ENCODE results near the gene MGA.

The MGA gene

GRCh38 chr15:41806291-41807181 lies 146.3 kb downstream of the MGA start:
- DNase-seq (ENCODE audit: low read depth in 1 of 2, low spot score in 1 of 2): no peak
- TF ChIP-seq, protein P1, sequence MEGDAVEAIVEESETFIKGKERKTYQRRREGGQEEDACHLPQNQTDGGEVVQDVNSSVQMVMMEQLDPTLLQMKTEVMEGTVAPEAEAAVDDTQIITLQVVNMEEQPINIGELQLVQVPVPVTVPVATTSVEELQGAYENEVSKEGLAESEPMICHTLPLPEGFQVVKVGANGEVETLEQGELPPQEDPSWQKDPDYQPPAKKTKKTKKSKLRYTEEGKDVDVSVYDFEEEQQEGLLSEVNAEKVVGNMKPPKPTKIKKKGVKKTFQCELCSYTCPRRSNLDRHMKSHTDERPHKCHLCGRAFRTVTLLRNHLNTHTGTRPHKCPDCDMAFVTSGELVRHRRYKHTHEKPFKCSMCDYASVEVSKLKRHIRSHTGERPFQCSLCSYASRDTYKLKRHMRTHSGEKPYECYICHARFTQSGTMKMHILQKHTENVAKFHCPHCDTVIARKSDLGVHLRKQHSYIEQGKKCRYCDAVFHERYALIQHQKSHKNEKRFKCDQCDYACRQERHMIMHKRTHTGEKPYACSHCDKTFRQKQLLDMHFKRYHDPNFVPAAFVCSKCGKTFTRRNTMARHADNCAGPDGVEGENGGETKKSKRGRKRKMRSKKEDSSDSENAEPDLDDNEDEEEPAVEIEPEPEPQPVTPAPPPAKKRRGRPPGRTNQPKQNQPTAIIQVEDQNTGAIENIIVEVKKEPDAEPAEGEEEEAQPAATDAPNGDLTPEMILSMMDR (IDR thresholded peaks at IDR 0.05; ENCODE audit: insufficient read depth, low read length): no peak
- TF ChIP-seq GABPA (IDR thresholded peaks at IDR 0.05; ENCODE audit: low read depth) (no peak), SPI1 (IDR thresholded peaks at IDR 0.05; ENCODE audit: borderline replicate concordance, low read depth) (no peak), POLR2AphosphoS5 (IDR thresholded peaks at IDR 0.05; ENCODE audit: low read depth) (no peak), REST (IDR thresholded peaks at IDR 0.05; ENCODE audit: insufficient replicate concordance, low read depth) (no peak)
- H3K27ac ChIP-seq (replicated peaks): no peak overlapping the region
- H3K27me3 ChIP-seq (ENCODE audit: insufficient read depth, poor library complexity, severe bottlenecking): no peaks in the 10 kb centered on the region
- H3K4me3 ChIP-seq (replicated peaks; ENCODE audit: insufficient read depth, low read length): no peak overlapping the region

- Histone ChIP-seq H3K27me3 (ENCODE audit: insufficient read depth, poor library complexity, severe bottlenecking) (no peaks in the 10 kb centered on the region), H3K4me3 (replicated peaks; ENCODE audit: insufficient read depth, low read length) (no peak overlapping the region), H3K27ac (replicated peaks) (no peak overlapping the region)
- no peak for TF ChIP-seq SPI1 (IDR thresholded peaks at IDR 0.05; ENCODE audit: borderline replicate concordance, low read depth)
- no peak for TF ChIP-seq REST (IDR thresholded peaks at IDR 0.05; ENCODE audit: insufficient replicate concordance, low read depth)
- no peak for TF ChIP-seq POLR2AphosphoS5 (IDR thresholded peaks at IDR 0.05; ENCODE audit: low read depth)
- no peak for TF ChIP-seq GABPA (IDR thresholded peaks at IDR 0.05; ENCODE audit: low read depth)
- TF ChIP-seq, protein P1 (IDR thresholded peaks at IDR 0.05; ENCODE audit: insufficient read depth, low read length): no peak
- no peak for DNase-seq (ENCODE audit: low read depth in 1 of 2, low spot score in 1 of 2)
Observed at GRCh38 chr15:41809121-41809520, 148.9 kb downstream of the MGA start.

DNA sequence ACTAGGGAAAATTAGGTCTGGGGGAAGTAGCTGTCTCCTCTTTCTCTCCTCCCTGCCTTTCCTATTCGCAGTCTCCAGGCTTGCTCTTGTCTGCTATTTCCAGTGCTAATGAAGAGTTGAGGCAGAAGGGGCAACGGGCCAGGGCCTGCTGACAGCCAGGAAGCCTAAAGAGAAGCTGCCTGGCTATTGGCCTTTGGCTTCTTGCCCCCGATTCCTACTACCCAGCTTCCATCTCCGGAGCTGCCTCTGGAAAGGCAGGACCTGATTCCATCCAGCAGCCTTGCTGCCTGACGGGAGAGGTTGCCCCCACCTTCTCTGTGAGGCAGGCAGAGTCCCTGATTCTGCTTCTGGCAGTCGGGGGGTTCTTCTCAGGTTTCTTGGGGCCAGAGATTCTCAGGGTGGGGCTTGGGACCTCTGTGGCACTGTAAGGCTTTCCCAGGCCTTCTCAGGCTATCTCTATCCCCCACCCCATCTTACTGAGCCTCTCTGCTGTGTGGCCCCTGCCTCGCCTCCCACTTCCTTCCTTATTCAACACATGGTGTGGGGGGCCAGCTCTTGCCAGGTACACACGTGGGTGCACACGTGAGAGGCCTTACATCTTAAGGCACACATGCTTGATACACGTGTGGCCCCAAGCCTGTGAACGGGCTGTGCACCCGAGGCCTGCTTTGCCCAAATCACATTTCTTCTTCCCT lies 149.5 kb downstream of the MGA start:
- DNase-seq (ENCODE audit: low read depth in 1 of 2, low spot score in 1 of 2): peak in 1 of 2 experiments; percentile 41
- Histone ChIP-seq H3K27me3 (ENCODE audit: insufficient read depth, poor library complexity, severe bottlenecking) (no peaks in the 10 kb centered on the region), H3K4me3 (replicated peaks; ENCODE audit: insufficient read depth, low read length) (no peak overlapping the region), H3K27ac (replicated peaks) (no peak overlapping the region)
- TF ChIP-seq SPI1 (IDR thresholded peaks at IDR 0.05; ENCODE audit: borderline replicate concordance, low read depth): 0 out of 2 replicates have a peak, but pooled peaks have one; percentile 15
- TF ChIP-seq, protein P1 (IDR thresholded peaks at IDR 0.05; ENCODE audit: insufficient read depth, low read length): no peak
- no peak for TF ChIP-seq REST (IDR thresholded peaks at IDR 0.05; ENCODE audit: insufficient replicate concordance, low read depth)

All from HL-60 (cell line).